PC-3 (cell line): ENCODE measurements around the gene MKRN2OS. TPM values are rescaled to one million over a fixed set of nuclear protein-coding genes. Genes with fewer than 3 reads are reported as not detected.

Experiments used
- ATAC-seq: fragments of 200-7000 bp; cut with Tn5 transposase; 2 replicates; pipeline ENCODE4 v1.9.1; 2020; ENCODE audit warnings: mild to moderate bottlenecking, moderate library complexity
- BruUV-seq: library from RNA; stranded (reverse); fragments of 400-500 nt; replicated peaks from 2 replicates; lab custom pipeline; 2021; lab: Mats Ljungman, UMichigan
- CTCF ChIA-PET: fragments of 300-600 bp; sonication (Branson Sonifier 250); formaldehyde crosslinking; loops from one replicate; lab custom pipeline; 2022; ENCODE audit warnings: antibody characterized with exemption; lab: Charles Lee
- POLR2A ChIA-PET: fragments of 300-600 bp; sonication (Branson Sonifier 250); formaldehyde crosslinking; loops from one replicate; lab custom pipeline; 2022; ENCODE audit warnings: antibody characterized with exemption; ENCODE audit not compliant: unreplicated experiment; lab: Charles Lee
- DNase-seq: peaks from one replicate; pipeline ENCODE4 v3.0.0-alpha.2; 2015
- H2AFZ ChIP-seq: fragments of 300-600 bp; sonication (generic); 2 replicates; pipeline ENCODE4 v1.6.0; 2016; ENCODE audit warnings: antibody characterized with exemption, low read length
- H3F3A ChIP-seq: fragments of 300-600 bp; sonication (generic); one replicate; pipeline ENCODE4 v1.6.0; 2017; ENCODE audit warnings: antibody characterized with exemption, low read length, control low read depth, mild to moderate bottlenecking; ENCODE audit not compliant: unreplicated experiment
- H3K27ac ChIP-seq: fragments of 300-600 bp; sonication (generic); 2 replicates; pipeline ENCODE4 v1.5.1; 2016; ENCODE audit warnings: mild to moderate bottlenecking, low read length
- H3K27me3 ChIP-seq: fragments of 300-600 bp; sonication (generic); 2 replicates; pipeline ENCODE4 v1.6.1; 2016; ENCODE audit warnings: low read length, mixed read lengths
- H3K36me3 ChIP-seq: fragments of 300-600 bp; sonication (generic); 2 replicates; pipeline ENCODE4 v1.6.1; 2016; ENCODE audit warnings: low read depth, mixed run types, low read length, mixed read lengths
- H3K4me1 ChIP-seq: fragments of 300-600 bp; sonication (generic); 2 replicates; pipeline ENCODE4 v1.5.1; 2016; ENCODE audit warnings: low read length; ENCODE audit not compliant: insufficient read depth
- H3K4me2 ChIP-seq: fragments of 300-600 bp; sonication (generic); 2 replicates; pipeline ENCODE4 v1.6.0; 2016; ENCODE audit warnings: low read length
- H3K4me3 ChIP-seq: fragments of 300-600 bp; sonication (generic); 2 replicates; pipeline ENCODE4 v1.5.1; 2016; ENCODE audit warnings: mild to moderate bottlenecking, low read length, mixed read lengths
- H3K79me2 ChIP-seq: fragments of 300-600 bp; sonication (generic); 2 replicates; pipeline ENCODE4 v1.6.1; 2017; ENCODE audit warnings: low read length, mixed read lengths
- H3K9ac ChIP-seq: fragments of 300-600 bp; sonication (generic); 2 replicates; pipeline ENCODE4 v1.6.0; 2016; ENCODE audit warnings: mild to moderate bottlenecking, low read length
- H3K9me2 ChIP-seq: fragments of 300-600 bp; sonication (generic); replicated peaks from 2 replicates; pipeline ENCODE4 v1.6.1; 2016; ENCODE audit warnings: mixed run types, low read length, mixed read lengths
- H3K9me3 ChIP-seq: fragments of 300-600 bp; sonication (generic); 2 replicates; pipeline ENCODE4 v1.6.1; 2016; ENCODE audit warnings: low read length, mixed read lengths
- H4K20me1 ChIP-seq: fragments of 300-600 bp; sonication (generic); 2 replicates; pipeline ENCODE4 v1.6.1; 2016; ENCODE audit warnings: low read length, mixed read lengths
- EZH2 ChIP-seq: fragments of 300-600 bp; sonication (generic); IDR thresholded peaks from one replicate; pipeline ENCODE4 v1.6.1; 2017; ENCODE audit warnings: antibody characterized with exemption, mild to moderate bottlenecking, low read length; ENCODE audit not compliant: unreplicated experiment
- EZH2phosphoT487 ChIP-seq: fragments of 300-600 bp; sonication (generic); IDR thresholded peaks from 2 replicates; pipeline ENCODE4 v1.6.1; 2018; ENCODE audit warnings: mild to moderate bottlenecking, antibody characterized with exemption, low read length, borderline replicate concordance
- intact Hi-C: fragments of 100-400 bp; cut with micrococcal nuclease; formaldehyde crosslinking; loops from 2 replicates; pipeline ENCODE4 v1.9.0; 2023
- total RNA-seq: library from RNA; depleted of rRNA; stranded (reverse); fragments of >200 nt; gene quantifications from 2 replicates; pipeline ENCODE4 v1.2.3, GENCODE V29; 2014
- TF ChIP-seq, protein P1 (sequence below): fragments of 300-600 bp; sonication (generic); conservative IDR thresholded peaks from 2 replicates; pipeline ENCODE4 v1.5.1; 2017; ENCODE audit warnings: antibody characterized with exemption, low read depth, mild to moderate bottlenecking, low read length

MKRN2OS gene
- total RNA-seq, 1 experiment from 2014 or later = 6.6 TPM

DNA sequence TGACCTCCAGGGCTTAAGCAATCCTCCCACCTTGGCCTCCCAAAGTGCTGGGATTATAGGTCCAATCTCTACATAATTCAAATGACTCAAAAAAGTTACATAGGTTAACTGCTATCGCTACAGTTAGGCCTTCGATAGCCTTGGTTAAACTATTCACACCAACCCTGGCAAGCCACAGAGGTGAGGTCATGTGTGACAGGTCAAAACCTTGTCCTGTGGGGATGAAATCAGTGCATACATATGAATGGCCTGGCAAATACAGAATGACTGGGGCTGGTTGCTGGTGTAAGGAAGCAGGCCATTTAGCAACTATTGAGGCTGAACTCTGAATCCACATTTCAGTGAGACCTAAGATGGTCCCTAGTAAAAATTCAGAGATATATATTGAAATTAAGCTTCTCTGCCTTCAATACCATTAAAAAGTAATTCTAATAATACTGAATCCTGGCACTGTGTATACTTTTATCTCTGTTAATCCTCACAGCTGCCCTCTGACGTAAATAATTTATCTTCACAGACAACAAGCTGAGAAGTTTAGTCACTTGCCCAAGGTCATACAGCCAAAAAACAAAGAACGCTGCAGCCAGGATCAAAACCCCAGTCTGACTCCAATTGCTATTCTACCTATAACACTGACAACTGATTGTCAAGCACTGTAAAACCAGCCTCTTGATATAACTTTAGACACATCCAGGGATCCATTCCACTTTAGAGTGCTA is 46.9 kb upstream of the MKRN2OS start:
- DNase-seq = no peak
- no peak overlapping the region for H3K9ac ChIP-seq
- H3K9me3 ChIP-seq = no peaks in the 10 kb centered on the region
- no peaks in the 10 kb centered on the region for H3F3A ChIP-seq
- CTCF ChIA-PET = no interaction called here
- H2AFZ ChIP-seq = no peak overlapping the region
- no peaks in the 10 kb centered on the region for H3K9me2 ChIP-seq
- no peak for TF ChIP-seq EZH2
- H3K4me1 ChIP-seq = 0 out of 2 replicates have a peak, but pooled peaks cover 6% of the 10 kb centered on the region
- intact Hi-C loops = loop anchor here (5.0 kb wide), 1 partner anchor 40 kb away; no protein-coding TSS in a partner anchor
- no peaks in the 10 kb centered on the region for H3K79me2 ChIP-seq
- POLR2A ChIA-PET = no interaction called here
- no peak overlapping the region for H3K27ac ChIP-seq
- H3K36me3 ChIP-seq = peaks cover 53% of the 10 kb centered on the region
- no peak for ATAC-seq
- 0 out of 2 replicates have a peak, but pooled peaks cover 6% of the 10 kb centered on the region for H4K20me1 ChIP-seq
- no peak overlapping the region for H3K4me3 ChIP-seq
- BruUV-seq = no TSS peak
- no peaks in the 10 kb centered on the region for H3K27me3 ChIP-seq
- no peak overlapping the region for H3K4me2 ChIP-seq

DNA sequence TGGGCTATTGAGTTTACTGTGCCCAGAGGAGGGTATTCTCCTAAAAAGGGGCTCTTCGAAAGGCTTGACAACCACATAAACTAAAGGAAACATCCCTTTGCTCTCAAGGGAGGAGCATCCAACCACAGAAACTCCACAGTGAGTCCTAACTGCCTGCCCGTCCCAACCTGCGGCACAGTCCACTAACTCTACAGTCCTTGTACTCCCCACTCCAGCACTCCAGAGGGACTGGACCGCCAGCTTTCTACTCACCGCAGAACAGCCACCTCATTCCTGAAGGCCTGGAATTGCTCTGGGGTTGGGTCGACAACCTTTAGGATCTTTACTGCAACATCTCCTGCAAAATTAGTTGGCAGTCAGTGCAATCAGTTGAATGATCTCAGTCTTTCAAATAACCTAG is 46.2 kb upstream of the MKRN2OS start:
- no peaks in the 10 kb centered on the region for H3K79me2 ChIP-seq
- CTCF ChIA-PET = no interaction called here
- no peak overlapping the region for H3K27ac ChIP-seq
- H3K27me3 ChIP-seq = no peaks in the 10 kb centered on the region
- H3K9me3 ChIP-seq = no peaks in the 10 kb centered on the region
- intact Hi-C loops = loop anchor here (5.0 kb wide), 1 partner anchor 41 kb away; no protein-coding TSS in a partner anchor
- no TSS peak for BruUV-seq
- peaks cover 53% of the 10 kb centered on the region for H3K36me3 ChIP-seq
- H4K20me1 ChIP-seq = 0 out of 2 replicates have a peak, but pooled peaks cover 6% of the 10 kb centered on the region
- no peak overlapping the region for H3K4me2 ChIP-seq
- no peak overlapping the region for H3K9ac ChIP-seq
- ATAC-seq = no peak
- no peak overlapping the region for H2AFZ ChIP-seq
- no peak for DNase-seq
- no peak overlapping the region for H3K4me3 ChIP-seq
- H3K4me1 ChIP-seq = 0 out of 2 replicates have a peak, but pooled peaks cover 6% of the 10 kb centered on the region
- no peaks in the 10 kb centered on the region for H3F3A ChIP-seq
- no peaks in the 10 kb centered on the region for H3K9me2 ChIP-seq
- TF ChIP-seq, protein P1, sequence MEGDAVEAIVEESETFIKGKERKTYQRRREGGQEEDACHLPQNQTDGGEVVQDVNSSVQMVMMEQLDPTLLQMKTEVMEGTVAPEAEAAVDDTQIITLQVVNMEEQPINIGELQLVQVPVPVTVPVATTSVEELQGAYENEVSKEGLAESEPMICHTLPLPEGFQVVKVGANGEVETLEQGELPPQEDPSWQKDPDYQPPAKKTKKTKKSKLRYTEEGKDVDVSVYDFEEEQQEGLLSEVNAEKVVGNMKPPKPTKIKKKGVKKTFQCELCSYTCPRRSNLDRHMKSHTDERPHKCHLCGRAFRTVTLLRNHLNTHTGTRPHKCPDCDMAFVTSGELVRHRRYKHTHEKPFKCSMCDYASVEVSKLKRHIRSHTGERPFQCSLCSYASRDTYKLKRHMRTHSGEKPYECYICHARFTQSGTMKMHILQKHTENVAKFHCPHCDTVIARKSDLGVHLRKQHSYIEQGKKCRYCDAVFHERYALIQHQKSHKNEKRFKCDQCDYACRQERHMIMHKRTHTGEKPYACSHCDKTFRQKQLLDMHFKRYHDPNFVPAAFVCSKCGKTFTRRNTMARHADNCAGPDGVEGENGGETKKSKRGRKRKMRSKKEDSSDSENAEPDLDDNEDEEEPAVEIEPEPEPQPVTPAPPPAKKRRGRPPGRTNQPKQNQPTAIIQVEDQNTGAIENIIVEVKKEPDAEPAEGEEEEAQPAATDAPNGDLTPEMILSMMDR = no peak
- TF ChIP-seq EZH2 (no peak), EZH2phosphoT487 (no peak)
- POLR2A ChIA-PET = no interaction called here

DNA sequence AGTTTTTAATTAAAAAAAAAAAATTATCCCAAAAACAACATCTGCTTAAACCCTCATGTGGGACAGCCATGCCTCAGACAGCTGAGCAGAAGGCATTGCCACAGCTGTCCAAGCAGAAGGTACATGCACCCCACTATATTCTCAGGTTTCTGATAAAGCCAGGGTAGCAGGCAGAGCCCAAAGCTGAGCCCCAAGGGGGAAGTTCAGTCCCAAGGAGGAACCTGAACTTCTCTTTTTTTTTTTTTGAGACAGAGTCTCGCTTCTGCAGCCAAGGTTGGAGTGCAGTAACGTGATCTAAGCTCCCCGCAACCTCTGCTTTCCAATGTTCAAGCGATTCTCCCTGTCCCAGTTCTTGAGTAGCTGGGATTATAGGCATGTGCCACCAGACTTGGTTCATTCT is 44.8 kb upstream of the MKRN2OS start:
- Histone ChIP-seq H3K27ac (no peak overlapping the region), H3K4me2 (no peak overlapping the region), H3K27me3 (no peaks in the 10 kb centered on the region), H2AFZ (no peak overlapping the region), H3K9me2 (no peaks in the 10 kb centered on the region), H3F3A (no peaks in the 10 kb centered on the region), H3K79me2 (no peaks in the 10 kb centered on the region), H4K20me1 (0 out of 2 replicates have a peak, but pooled peaks cover 6% of the 10 kb centered on the region), H3K36me3 (peaks cover 59% of the 10 kb centered on the region), H3K4me3 (no peak overlapping the region), H3K9me3 (no peaks in the 10 kb centered on the region), H3K9ac (no peak overlapping the region), H3K4me1 (0 out of 2 replicates have a peak, but pooled peaks cover 6% of the 10 kb centered on the region)
- BruUV-seq = no TSS peak
- TF ChIP-seq EZH2 = no peak
- TF ChIP-seq, protein P1 = no peak
- TF ChIP-seq EZH2phosphoT487 = no peak
- ATAC-seq (no peak), DNase-seq (no peak)
- intact Hi-C loops = loop anchor here (5.0 kb wide), 1 partner anchor 42 kb away; no protein-coding TSS in a partner anchor
- POLR2A ChIA-PET = interaction anchor here (0.5 kb wide), 1 partner anchor 18 kb away, joined by 8 read pairs; no protein-coding TSS in a partner anchor
- CTCF ChIA-PET = interaction anchor here (0.5 kb wide), 1 partner anchor 12 kb away, joined by 4 read pairs; no protein-coding TSS in a partner anchor
